Measurements from ENCODE around the gene EPHA10. TPM values are rescaled to one million over a fixed set of nuclear protein-coding genes. Genes with fewer than 3 reads are reported as not detected.

Gene EPHA10
- total and polyA plus RNA-seq, 7 donors: 0.05 TPM; not detected in 6

DNA sequence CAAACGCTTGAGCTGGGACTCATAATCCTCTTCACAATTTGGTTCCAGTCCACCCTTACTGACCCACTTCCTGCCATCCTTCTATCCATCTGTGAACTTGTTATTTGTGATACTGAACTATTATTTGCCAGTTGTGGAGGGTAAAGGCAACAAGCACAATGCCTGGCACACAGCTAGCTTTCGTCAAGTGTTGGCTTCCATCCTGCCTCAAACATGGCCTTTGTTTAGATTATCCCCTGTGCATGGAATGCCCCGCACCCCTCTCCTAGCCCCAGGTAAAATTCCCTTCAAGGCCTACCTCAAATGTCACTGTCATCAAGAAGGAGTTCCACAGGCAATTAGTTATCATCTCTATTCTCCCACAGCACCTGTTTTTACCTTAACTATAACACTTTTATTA lies 84.0 kb downstream of the EPHA10 start:
- no peak for TF ChIP-seq CTCF (IDR thresholded peaks at IDR 0.05)
- Histone ChIP-seq H3K36me3 (ENCODE audit: insufficient read depth in 1 of 2, low read depth in 1 of 2) (peaks cover 0 to 56% of the 10 kb centered on the region in 2 donors), H3K27me3 (ENCODE audit: insufficient read depth in 3 of 3, low read length in 2 of 3) (no peaks in the 10 kb centered on the region), H3K9me3 (no peaks in the 10 kb centered on the region), H3K27ac (no peak overlapping the region), H3K4me3 (no peak overlapping the region), H3K4me1 (peaks cover 3% of the 10 kb centered on the region)
- no peak for DNase-seq
- no peak for ATAC-seq
- intact Hi-C loops (cut with DNase I): loop anchor here in 1 of 2 donors (5.0 kb wide), 2 partner anchors 84 to 224 kb away; partner anchors contain the start of gene GNL2
- WGBS, 3 donors: 76 to 81% (median 77%) methylated on average over 3 of the region's 3 CpGs

- intact Hi-C loops (cut with DNase I): no loop called here
- ATAC-seq (no peak), DNase-seq (no peak)
- TF ChIP-seq CTCF (IDR thresholded peaks at IDR 0.05): no peak
- Histone ChIP-seq H3K27ac (no peak overlapping the region), H3K4me1 (peaks cover 3% of the 10 kb centered on the region), H3K4me3 (no peak overlapping the region), H3K9me3 (no peaks in the 10 kb centered on the region), H3K27me3 (ENCODE audit: insufficient read depth in 3 of 3, low read length in 2 of 3) (peaks cover 0 to 3% (median 0%) of the 10 kb centered on the region in 3 donors), H3K36me3 (ENCODE audit: insufficient read depth in 1 of 2, low read depth in 1 of 2) (peaks cover 0 to 25% of the 10 kb centered on the region in 2 donors)
- WGBS, 3 donors: 79 to 80% (median 80%) methylated on average over 5 of the region's 5 CpGs
Observed at GRCh38 chr1:37677808-37678207, 87.1 kb downstream of the EPHA10 start.

- no peak for ATAC-seq
- 62 to 68% (median 64%) methylated on average over 4 of the region's 4 CpGs for WGBS, 3 donors
- H3K9me3 ChIP-seq: no peaks in the 10 kb centered on the region
- no peak for TF ChIP-seq CTCF (IDR thresholded peaks at IDR 0.05)
- intact Hi-C loops (cut with DNase I): no loop called here
- DNase-seq: no peak
- no peak overlapping the region for H3K4me3 ChIP-seq
- peaks cover 1% of the 10 kb centered on the region for H3K4me1 ChIP-seq
- H3K27ac ChIP-seq: no peak overlapping the region
- peaks cover 0 to 19% of the 10 kb centered on the region in 2 donors for H3K36me3 ChIP-seq (ENCODE audit: insufficient read depth in 1 of 2, low read depth in 1 of 2)
- H3K27me3 ChIP-seq (ENCODE audit: insufficient read depth in 3 of 3, low read length in 2 of 3): peaks cover 0 to 5% (median 0%) of the 10 kb centered on the region in 3 donors
Observed at GRCh38 chr1:37677143-37677439, 87.8 kb downstream of the EPHA10 start.

DNA sequence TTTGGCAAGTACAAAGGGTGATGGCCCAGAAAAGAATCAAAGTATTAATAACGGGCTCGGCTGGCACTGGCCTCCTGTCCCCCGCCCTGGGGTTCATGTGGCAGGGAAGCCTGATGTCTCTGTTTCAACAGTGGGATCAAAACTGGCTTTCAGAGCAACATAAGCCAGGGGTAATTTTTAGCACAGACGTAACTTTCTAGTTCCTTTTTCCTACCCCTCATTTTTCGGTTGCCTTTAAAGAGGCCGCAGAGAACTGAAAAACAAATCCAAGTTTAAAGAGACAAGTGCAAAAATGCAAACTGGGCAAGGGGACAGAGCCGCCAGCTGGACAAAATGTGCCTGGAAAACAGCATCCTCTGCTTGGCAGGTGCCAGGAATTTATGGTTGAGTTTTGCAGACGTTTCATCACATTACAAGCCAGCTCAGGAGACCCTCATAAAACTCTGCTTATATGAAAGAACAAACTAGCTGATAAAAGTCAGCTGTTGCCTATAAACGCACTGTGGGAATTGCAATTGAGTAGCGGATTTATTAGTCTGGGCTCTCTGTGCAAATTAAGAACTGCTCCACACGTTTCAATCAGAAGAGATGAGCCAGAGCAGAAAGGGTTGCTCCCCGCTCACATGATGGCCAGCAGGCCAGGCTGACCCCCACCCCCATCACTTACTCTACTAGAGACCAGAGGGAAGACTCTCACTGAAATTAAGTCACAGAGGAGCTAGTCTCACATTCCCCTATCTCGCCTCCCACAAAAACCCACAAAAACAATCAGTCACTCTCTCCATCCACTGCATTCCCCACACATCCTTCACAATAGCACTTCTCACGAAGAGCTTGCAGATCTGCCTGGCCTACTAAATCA lies 88.4 kb downstream of the EPHA10 start:
- intact Hi-C loops (cut with DNase I): no loop called here
- Histone ChIP-seq H3K9me3 (no peaks in the 10 kb centered on the region), H3K4me1 (no peaks in the 10 kb centered on the region), H3K36me3 (ENCODE audit: insufficient read depth in 1 of 2, low read depth in 1 of 2) (peaks cover 0 to 14% of the 10 kb centered on the region in 2 donors), H3K27me3 (ENCODE audit: insufficient read depth in 3 of 3, low read length in 2 of 3) (peaks cover 0 to 11% (median 0%) of the 10 kb centered on the region in 3 donors), H3K4me3 (no peak overlapping the region), H3K27ac (no peak overlapping the region)
- TF ChIP-seq CTCF (IDR thresholded peaks at IDR 0.05): no peak
- ATAC-seq (no peak), DNase-seq (no peak)
- 29 to 32% (median 30%) methylated on average over 14 of the region's 14 CpGs for WGBS, 3 donors

Measured in psoas muscle (tissue), 8 donors.